Tibial artery (tissue), 4 donors: ENCODE results near the gene TRIM65.

ENCODE experiments used
- DNase-seq, 2 donors: peaks; one replicate each; pipeline ENCODE4 v3.0.0-alpha.2; 2019
- H3K27ac ChIP-seq, 2 donors: fragments of 200-600 bp; sonication (generic) in 1 of 2; 1 replicate in 1 of 2; 2 replicates in 1 of 2; pipeline ENCODE4 v1.5.1; 2018 to 2019; ENCODE audit warnings: mild to moderate bottlenecking in 1 of 2
- H3K27me3 ChIP-seq, 2 donors: fragments of 200-600 bp; sonication (generic) in 1 of 2; one replicate each; pipeline versions ENCODE4 v1.5.1 to v1.6.0; 2016 to 2019
- H3K36me3 ChIP-seq, 3 donors: fragments of 200-600 bp; sonication (generic) in 2 of 3; one replicate each; pipeline ENCODE4 v1.5.1; 2016 to 2019; ENCODE audit warnings: mild to moderate bottlenecking in 2 of 3
- H3K4me1 ChIP-seq, 4 donors: fragments of 200-600 bp; sonication (generic) in 2 of 4; 1 replicate in 3 of 4; 2 replicates in 1 of 4; pipeline ENCODE4 v1.5.1; 2016 to 2019
- H3K4me3 ChIP-seq, 2 donors: fragments of 200-600 bp; sonication (generic) in 1 of 2; 1 replicate in 1 of 2; 2 replicates in 1 of 2; pipeline ENCODE4 v1.5.1; 2018 to 2019; ENCODE audit warnings: mild to moderate bottlenecking in 2 of 2
- H3K9me3 ChIP-seq, 3 donors: fragments of 200-600 bp; sonication (generic) in 1 of 3; one replicate each; pipeline ENCODE4 v1.5.1; 2016 to 2019
- CTCF ChIP-seq, 2 experiments: fragments of 200-600 bp in 1 of 2; fragments of 450-650 bp in 1 of 2; IDR thresholded peaks; one replicate each; pipeline ENCODE4 v1.5.1; 2017 to 2019; ENCODE audit warnings: antibody characterized with exemption in 2 of 2, mild to moderate bottlenecking in 1 of 2, moderate library complexity in 1 of 2
- intact Hi-C: fragments of 100-400 bp; cut with DNase I; formaldehyde crosslinking; loops from one replicate; pipeline ENCODE4 v1.15.0; 2023; ENCODE audit warnings: low total_unique reads

TRIM65 gene

DNA sequence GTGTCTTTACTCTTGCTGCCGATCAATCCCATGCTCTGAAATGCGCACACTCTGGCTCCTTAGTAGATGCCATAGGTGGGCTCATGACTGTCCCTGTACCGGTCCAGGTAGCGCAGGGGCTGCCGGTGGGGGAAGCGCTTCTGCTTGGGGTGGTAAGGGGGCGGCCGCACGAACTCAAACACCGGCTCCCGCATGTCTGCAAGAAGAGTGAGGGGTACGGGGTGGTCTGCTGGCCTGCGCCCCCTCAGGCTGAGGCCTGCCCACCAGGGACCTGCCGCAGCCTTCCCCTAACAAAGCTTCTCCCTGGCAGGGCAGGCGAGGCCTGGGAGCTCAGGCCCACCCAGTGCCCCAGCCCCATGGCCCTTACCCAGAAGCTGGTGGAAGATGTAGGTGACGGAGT, 2.0 kb upstream of the TRIM65 start:
- Histone ChIP-seq H3K27ac (no peak overlapping the region), H3K9me3 (no peaks in the 10 kb centered on the region), H3K4me1 (peaks cover 0 to 36% (median 23%) of the 10 kb centered on the region in 4 donors), H3K36me3 (peaks cover 22 to 53% (median 49%) of the 10 kb centered on the region in 3 donors), H3K27me3 (no peaks in the 10 kb centered on the region), H3K4me3 (no peak overlapping the region)
- no peak for DNase-seq
- intact Hi-C loops, result no loop called here
- no peak for TF ChIP-seq CTCF (IDR thresholded peaks at IDR 0.05)

DNA sequence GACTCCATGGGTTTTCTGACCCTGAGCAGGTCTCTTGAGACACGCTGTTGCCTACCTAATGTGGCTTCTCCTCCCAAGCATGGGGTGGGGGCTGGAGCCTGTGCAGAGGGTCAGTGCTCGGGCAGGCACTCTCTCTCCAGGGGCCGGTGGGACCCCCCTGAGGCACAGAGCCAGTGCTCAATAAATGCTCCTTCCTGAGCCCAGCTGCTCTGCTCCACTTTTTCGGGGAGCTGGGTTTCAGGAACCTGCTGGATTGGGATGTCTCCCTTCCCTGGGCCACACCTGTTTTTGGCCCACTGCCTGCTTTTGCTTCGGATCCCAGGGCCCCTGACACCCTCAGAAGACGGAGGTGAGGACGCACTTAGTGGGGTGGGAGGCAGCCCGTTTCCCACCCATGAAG, 1.3 kb upstream of the TRIM65 start:
- Histone ChIP-seq H3K4me1 (peaks cover 0 to 32% (median 21%) of the 10 kb centered on the region in 4 donors), H3K4me3 (no peak overlapping the region), H3K27me3 (no peaks in the 10 kb centered on the region), H3K36me3 (peaks cover 22 to 53% (median 49%) of the 10 kb centered on the region in 3 donors), H3K9me3 (no peaks in the 10 kb centered on the region), H3K27ac (peak overlapping the region in 1 of 2 donors; percentile 98)
- intact Hi-C loops, result no loop called here
- no peak for TF ChIP-seq CTCF (IDR thresholded peaks at IDR 0.05)
- no peak for DNase-seq

DNA sequence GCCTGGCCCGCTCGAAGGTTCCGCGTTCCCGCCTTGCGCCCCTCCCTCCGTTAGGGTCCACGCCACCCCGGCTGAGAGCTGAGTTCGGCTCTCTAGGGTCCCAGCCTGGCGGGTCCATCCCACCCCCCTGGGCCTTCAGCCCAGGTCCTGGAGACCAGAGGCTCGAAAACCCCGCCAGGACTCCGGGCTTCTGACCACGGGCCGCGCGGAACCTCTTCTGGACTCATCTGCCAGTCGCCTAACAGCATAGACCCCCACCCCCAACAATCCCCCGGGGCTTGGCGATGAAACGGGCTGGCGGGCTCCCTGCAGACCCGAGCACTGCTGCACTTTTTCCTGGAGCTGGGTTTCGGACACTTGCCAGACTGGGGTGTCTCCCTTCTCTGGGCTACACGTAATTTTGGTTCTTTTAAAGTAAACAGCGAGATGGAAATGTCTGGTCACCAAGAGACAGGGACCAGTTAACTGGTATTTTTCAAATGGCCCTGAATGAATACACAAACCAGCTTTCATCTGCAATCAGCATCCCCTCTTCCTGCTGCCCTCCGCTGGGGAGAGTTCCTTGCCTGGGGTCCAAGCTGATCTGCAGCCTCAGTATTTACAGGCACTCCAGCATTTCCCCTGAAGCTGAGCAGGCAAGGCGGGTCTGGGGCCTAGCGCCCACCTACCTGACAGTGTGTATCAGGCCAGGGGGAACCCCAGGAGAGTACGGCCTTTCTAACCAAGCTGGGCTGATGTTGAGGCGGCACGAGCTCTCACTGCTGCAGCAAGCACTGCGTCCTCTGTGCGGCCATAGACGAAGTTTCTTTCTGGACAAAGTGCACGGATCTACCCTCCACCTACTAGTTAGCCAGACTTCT, 639 bp upstream of the TRIM65 start:
- Histone ChIP-seq H3K9me3 (no peaks in the 10 kb centered on the region), H3K27ac (peak overlapping the region; percentile 90 to 98), H3K36me3 (peaks cover 22 to 52% (median 43%) of the 10 kb centered on the region in 3 donors), H3K4me1 (peaks cover 0 to 32% (median 21%) of the 10 kb centered on the region in 4 donors), H3K27me3 (no peaks in the 10 kb centered on the region), H3K4me3 (peak overlapping the region; percentile 63 to 81)
- DNase-seq, result peak; percentile 48 to 78
- intact Hi-C loops, result no loop called here
- no peak for TF ChIP-seq CTCF (IDR thresholded peaks at IDR 0.05)

DNA sequence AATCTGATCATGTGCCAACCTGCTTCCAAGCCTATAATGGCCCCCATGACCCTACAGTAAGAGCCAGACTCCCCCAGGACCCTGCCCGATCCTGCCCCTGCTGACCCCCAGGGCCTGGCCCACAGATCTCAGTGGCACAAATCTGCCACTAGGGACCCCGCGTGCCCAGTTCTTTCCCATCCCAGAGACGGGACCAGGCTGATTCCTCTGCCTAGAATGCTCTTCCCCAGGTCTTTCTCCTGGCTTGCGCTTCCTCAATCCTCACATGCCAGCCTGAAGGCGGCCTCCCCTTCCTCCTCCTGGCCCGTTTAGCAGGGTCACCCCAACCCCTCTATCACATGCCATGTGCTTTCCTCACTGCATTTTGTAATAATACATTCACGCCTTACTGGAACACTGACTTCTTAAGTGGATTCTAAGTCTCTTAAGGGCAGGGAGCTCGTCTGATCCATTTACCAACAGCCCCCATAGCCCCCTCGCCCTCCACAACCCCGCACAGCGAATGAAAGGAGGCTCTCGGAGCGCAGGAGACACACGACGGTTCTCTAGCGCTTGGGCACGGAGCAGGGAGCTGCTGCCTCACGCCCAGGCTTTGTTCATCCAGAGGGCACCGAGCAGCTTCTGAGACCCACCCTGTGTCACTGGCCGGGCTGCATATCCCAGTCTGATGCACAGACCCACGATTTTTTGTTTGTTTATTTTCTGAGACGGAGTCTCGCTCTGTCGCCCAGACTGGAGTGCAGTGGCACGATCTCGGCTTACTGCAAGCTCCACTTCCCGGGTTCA, 1.2 kb downstream of the TRIM65 start:
- Histone ChIP-seq H3K4me1 (peaks cover 0 to 32% (median 21%) of the 10 kb centered on the region in 4 donors), H3K9me3 (no peaks in the 10 kb centered on the region), H3K27me3 (no peaks in the 10 kb centered on the region), H3K36me3 (peaks cover 9 to 52% (median 41%) of the 10 kb centered on the region in 3 donors), H3K27ac (peak overlapping the region; percentile 90 to 98), H3K4me3 (peak overlapping the region; percentile 63 to 81)
- no peak for DNase-seq
- intact Hi-C loops, result no loop called here
- TF ChIP-seq CTCF (IDR thresholded peaks at IDR 0.05), result peak in 1 of 2 experiments; percentile 22

DNA sequence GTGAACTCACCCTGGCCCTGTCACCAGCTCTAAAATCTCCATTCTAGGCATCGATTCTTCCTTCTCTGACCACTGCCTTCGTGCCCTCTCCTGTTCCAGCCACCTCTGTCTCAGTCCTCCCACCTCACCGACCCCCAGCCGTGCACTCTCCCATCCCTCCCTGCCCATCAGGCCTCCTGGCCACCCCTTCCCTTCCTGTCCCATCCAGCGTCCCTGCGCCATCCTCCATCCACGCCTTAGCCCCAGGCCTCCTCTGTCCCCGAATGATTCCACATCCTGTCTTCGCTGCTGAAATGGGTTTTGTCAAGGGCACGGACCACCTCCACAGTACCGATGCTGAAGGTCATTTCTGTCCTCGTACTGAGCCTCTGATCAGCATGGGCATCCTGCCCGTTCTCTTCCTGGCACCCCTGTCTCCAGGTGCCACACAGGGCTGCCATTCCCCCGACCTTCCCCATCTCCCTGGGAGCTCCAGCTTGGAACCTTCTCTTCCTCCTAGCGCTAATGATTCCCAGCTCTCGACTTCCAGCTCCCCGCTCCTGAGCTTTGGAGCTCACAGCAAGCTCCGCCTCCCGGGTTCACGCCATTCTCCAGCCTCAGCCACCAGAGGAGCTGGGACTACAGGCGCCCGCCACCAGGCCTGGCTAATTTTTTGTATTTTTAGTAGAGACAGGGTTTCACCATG, 2.6 kb downstream of the TRIM65 start:
- Histone ChIP-seq H3K36me3 (peaks cover 4 to 52% (median 37%) of the 10 kb centered on the region in 3 donors), H3K27me3 (no peaks in the 10 kb centered on the region), H3K27ac (peak overlapping the region; percentile 90 to 98), H3K4me1 (peaks cover 0 to 32% (median 21%) of the 10 kb centered on the region in 4 donors), H3K9me3 (no peaks in the 10 kb centered on the region), H3K4me3 (no peak overlapping the region)
- intact Hi-C loops, result loop anchor here (5.0 kb wide), 1 partner anchor 132 kb away; no protein-coding TSS in a partner anchor
- DNase-seq, result no peak
- TF ChIP-seq CTCF (IDR thresholded peaks at IDR 0.05), result no peak
